ENCODE results near the gene SLC2A13.
"Not testable (repeated sequence)": the region's sequence is repeated elsewhere in the genome, so short reads cannot be mapped to it uniquely, and the experiment has no call there.

The SLC2A13 gene

GRCh38 chr12:39830171-39830570 is 275.7 kb downstream of the SLC2A13 start:
- CTCF ChIA-PET, result interaction anchor here (1.2 kb wide), 1 partner anchor 537 kb away, joined by 3 read pairs; no protein-coding TSS in a partner anchor
- no peak for TF ChIP-seq CTCF (IDR thresholded peaks at IDR 0.05; ENCODE audit: control extremely low read depth, extremely low read depth, low read depth, missing control alignments)
- DNase-seq (ENCODE audit: extremely low spot score), result no peak
- POLR2A ChIA-PET, result no interaction called here

GRCh38 chr12:39824505-39825212 is 281.2 kb downstream of the SLC2A13 start:
- no peak for TF ChIP-seq CTCF (IDR thresholded peaks at IDR 0.05; ENCODE audit: control extremely low read depth, extremely low read depth, low read depth, missing control alignments)
- POLR2A ChIA-PET, result no interaction called here
- CTCF ChIA-PET, result interaction anchor here (1.3 kb wide), 1 partner anchor 166 kb away, joined by 5 read pairs; no protein-coding TSS in a partner anchor
- DNase-seq (ENCODE audit: extremely low spot score), result no peak

- ChIA-PET CTCF (interaction anchor here (0.6 to 1.7 kb wide), 2 partner anchors 19 to 175 kb away, joined by 3 to 5 read pairs; no protein-coding TSS in a partner anchor), POLR2A (no interaction called here)
- no peak for DNase-seq (ENCODE audit: extremely low spot score)
- no peak for TF ChIP-seq CTCF (IDR thresholded peaks at IDR 0.05; ENCODE audit: control extremely low read depth, extremely low read depth, low read depth, missing control alignments)
Observed at GRCh38 chr12:39816671-39817185, 289.2 kb downstream of the SLC2A13 start.

GRCh38 chr12:39815746-39816145 is 290.1 kb downstream of the SLC2A13 start:
- no peak for TF ChIP-seq CTCF (IDR thresholded peaks at IDR 0.05; ENCODE audit: control extremely low read depth, extremely low read depth, low read depth, missing control alignments)
- no peak for DNase-seq (ENCODE audit: extremely low spot score)

GRCh38 chr12:39814626-39815025 is 291.3 kb downstream of the SLC2A13 start:
- TF ChIP-seq CTCF (IDR thresholded peaks at IDR 0.05; ENCODE audit: control extremely low read depth, extremely low read depth, low read depth, missing control alignments), result no peak
- DNase-seq (ENCODE audit: extremely low spot score), result no peak
- POLR2A ChIA-PET, result no interaction called here
- CTCF ChIA-PET, result interaction anchor here (1.4 to 1.6 kb wide), 2 partner anchors 9 to 11 kb away, joined by 3 to 4 read pairs; no protein-coding TSS in a partner anchor

More at GRCh38 chr12:39815746-39816145, 290.1 kb downstream of the SLC2A13 start:
- CTCF ChIA-PET, result interaction anchor here (1.4 kb wide), 1 partner anchor 10 kb away, joined by 3 read pairs; no protein-coding TSS in a partner anchor
- POLR2A ChIA-PET, result no interaction called here

GRCh38 chr12:39813776-39814175 is 292.1 kb downstream of the SLC2A13 start:
- no peak for TF ChIP-seq CTCF (IDR thresholded peaks at IDR 0.05; ENCODE audit: control extremely low read depth, extremely low read depth, low read depth, missing control alignments)
- no peak for DNase-seq (ENCODE audit: extremely low spot score)
- CTCF ChIA-PET, result interaction anchor here (1.6 kb wide), 1 partner anchor 10 kb away, joined by 4 read pairs; no protein-coding TSS in a partner anchor
- POLR2A ChIA-PET, result no interaction called here

- POLR2A ChIA-PET; DNase-seq (ENCODE audit: extremely low spot score); CTCF ChIA-PET: not testable (repeated sequence)
Observed at GRCh38 chr12:39812456-39812855, 293.4 kb downstream of the SLC2A13 start.
